Measurements from ENCODE around the gene BAK1.

Gene BAK1

GRCh38 chr6:33623895-33624381 lies 43.9 kb upstream of the BAK1 start:
- H3K14ac ChIP-seq (ENCODE audit: low read length in 2 of 2): no peak overlapping the region
- H2AFZ ChIP-seq (ENCODE audit: low read depth, low read length): no peak overlapping the region
- peak overlapping the region; percentile 51 for H2BK120ac ChIP-seq (ENCODE audit: low read depth, low read length)
- H3K4me2 ChIP-seq (ENCODE audit: low read length, poor library complexity, severe bottlenecking): no peak overlapping the region
- no peak overlapping the region for H3K27ac ChIP-seq (ENCODE audit: low read length, poor library complexity, severe bottlenecking)
- H2BK5ac ChIP-seq (ENCODE audit: low read depth, low read length, poor library complexity, severe bottlenecking): no peak overlapping the region
- no peak overlapping the region for H2AK5ac ChIP-seq (ENCODE audit: low read length, severe bottlenecking)
- 94% methylated on average over 6 of the region's 6 CpGs for WGBS
- H3K36me3 ChIP-seq (ENCODE audit: control insufficient read depth in 1 of 2, insufficient read depth in 2 of 2, low read depth in 1 of 2, low read length in 2 of 2): peaks cover 11 to 38% of the 10 kb centered on the region in 2 experiments
- no peak overlapping the region for H3K4ac ChIP-seq (ENCODE audit: low read depth in 1 of 2, low read length in 2 of 2)
- H3K23ac ChIP-seq (ENCODE audit: low read length in 2 of 2): no peak overlapping the region
- H3K4me3 ChIP-seq (ENCODE audit: insufficient read depth in 1 of 2, low read depth in 1 of 2, low read length in 2 of 2): peak overlapping the region in 1 of 2 experiments; percentile 93
- no peak overlapping the region for H3K18ac ChIP-seq (ENCODE audit: low read depth in 1 of 2, low read length in 2 of 2)
- peaks cover 36% of the 10 kb centered on the region for H3K79me1 ChIP-seq (replicated peaks; ENCODE audit: low read length, poor library complexity, severe bottlenecking)
- H3K4me1 ChIP-seq (ENCODE audit: control insufficient read depth, insufficient read depth, low read depth, low read length): peaks cover 28% of the 10 kb centered on the region
- H4K8ac ChIP-seq (ENCODE audit: low read length): no peak overlapping the region
- H2BK15ac ChIP-seq (ENCODE audit: low read depth, poor library complexity, severe bottlenecking): no peak overlapping the region
- H3K9ac ChIP-seq (ENCODE audit: low read length): peak overlapping the region; percentile 91
- H3K9me3 ChIP-seq (ENCODE audit: control insufficient read depth, low read length): no peaks in the 10 kb centered on the region
- DNase-seq: no peak
- H4K91ac ChIP-seq (ENCODE audit: low read length): no peak overlapping the region
- no peaks in the 10 kb centered on the region for H3K27me3 ChIP-seq (ENCODE audit: control insufficient read depth in 1 of 2, insufficient read depth in 1 of 2, low read length in 2 of 2)
- H2BK12ac ChIP-seq (ENCODE audit: low read length in 2 of 2): no peak overlapping the region

GRCh38 chr6:33622456-33623431 lies 42.7 kb upstream of the BAK1 start:
- H2BK15ac ChIP-seq (ENCODE audit: low read depth, poor library complexity, severe bottlenecking): peak overlapping the region; percentile 68
- H3K27ac ChIP-seq (ENCODE audit: low read length, poor library complexity, severe bottlenecking): no peak overlapping the region
- no peak overlapping the region for H3K4ac ChIP-seq (ENCODE audit: low read depth in 1 of 2, low read length in 2 of 2)
- H2AFZ ChIP-seq (ENCODE audit: low read depth, low read length): peak overlapping the region; percentile 6
- no peak overlapping the region for H2BK5ac ChIP-seq (ENCODE audit: low read depth, low read length, poor library complexity, severe bottlenecking)
- H2BK12ac ChIP-seq (ENCODE audit: low read length in 2 of 2): peak overlapping the region in 1 of 2 experiments; percentile 23
- peaks cover 26% of the 10 kb centered on the region for H3K79me1 ChIP-seq (replicated peaks; ENCODE audit: low read length, poor library complexity, severe bottlenecking)
- H3K36me3 ChIP-seq (ENCODE audit: control insufficient read depth in 1 of 2, insufficient read depth in 2 of 2, low read depth in 1 of 2, low read length in 2 of 2): peaks cover 11 to 38% of the 10 kb centered on the region in 2 experiments
- peak overlapping the region; percentile 54 for H4K91ac ChIP-seq (ENCODE audit: low read length)
- H3K14ac ChIP-seq (ENCODE audit: low read length in 2 of 2): no peak overlapping the region
- peak; percentile 52 for DNase-seq
- H3K4me1 ChIP-seq (ENCODE audit: control insufficient read depth, insufficient read depth, low read depth, low read length): peaks cover 23% of the 10 kb centered on the region
- no peak overlapping the region for H3K23ac ChIP-seq (ENCODE audit: low read length in 2 of 2)
- H3K4me3 ChIP-seq (ENCODE audit: insufficient read depth in 1 of 2, low read depth in 1 of 2, low read length in 2 of 2): peak overlapping the region in 1 of 2 experiments; percentile 93
- H3K18ac ChIP-seq (ENCODE audit: low read depth in 1 of 2, low read length in 2 of 2): no peak overlapping the region
- 76% methylated on average over 9 of the region's 12 CpGs for WGBS
- H2BK120ac ChIP-seq (ENCODE audit: low read depth, low read length): no peak overlapping the region
- H4K8ac ChIP-seq (ENCODE audit: low read length): peak overlapping the region; percentile 59
- no peaks in the 10 kb centered on the region for H3K27me3 ChIP-seq (ENCODE audit: control insufficient read depth in 1 of 2, insufficient read depth in 1 of 2, low read length in 2 of 2)
- H3K4me2 ChIP-seq (ENCODE audit: low read length, poor library complexity, severe bottlenecking): peak overlapping the region; percentile 97
- H3K9me3 ChIP-seq (ENCODE audit: control insufficient read depth, low read length): no peaks in the 10 kb centered on the region
- H3K9ac ChIP-seq (ENCODE audit: low read length): peak overlapping the region; percentile 91
- no peak overlapping the region for H2AK5ac ChIP-seq (ENCODE audit: low read length, severe bottlenecking)

GRCh38 chr6:33621711-33622388 lies 41.8 kb upstream of the BAK1 start:
- H3K4me2 ChIP-seq (ENCODE audit: low read length, poor library complexity, severe bottlenecking): peak overlapping the region; percentile 97
- WGBS: 8% methylated on average over 29 of the region's 39 CpGs
- H3K14ac ChIP-seq (ENCODE audit: low read length in 2 of 2): peak overlapping the region in 1 of 2 experiments; percentile 86
- H3K27me3 ChIP-seq (ENCODE audit: control insufficient read depth in 1 of 2, insufficient read depth in 1 of 2, low read length in 2 of 2): no peaks in the 10 kb centered on the region
- peak overlapping the region; percentile 15 to 29 for H2BK12ac ChIP-seq (ENCODE audit: low read length in 2 of 2)
- peak; percentile 28 for DNase-seq
- peaks cover 25% of the 10 kb centered on the region for H3K79me1 ChIP-seq (replicated peaks; ENCODE audit: low read length, poor library complexity, severe bottlenecking)
- H3K9me3 ChIP-seq (ENCODE audit: control insufficient read depth, low read length): no peaks in the 10 kb centered on the region
- H3K27ac ChIP-seq (ENCODE audit: low read length, poor library complexity, severe bottlenecking): no peak overlapping the region
- peak overlapping the region; percentile 70 for H2AFZ ChIP-seq (ENCODE audit: low read depth, low read length)
- H3K23ac ChIP-seq (ENCODE audit: low read length in 2 of 2): no peak overlapping the region
- peak overlapping the region; percentile 78 to 92 for H3K18ac ChIP-seq (ENCODE audit: low read depth in 1 of 2, low read length in 2 of 2)
- peak overlapping the region in 1 of 2 experiments; percentile 74 for H3K4ac ChIP-seq (ENCODE audit: low read depth in 1 of 2, low read length in 2 of 2)
- peak overlapping the region; percentile 74 to 93 for H3K4me3 ChIP-seq (ENCODE audit: insufficient read depth in 1 of 2, low read depth in 1 of 2, low read length in 2 of 2)
- peaks cover 23% of the 10 kb centered on the region for H3K4me1 ChIP-seq (ENCODE audit: control insufficient read depth, insufficient read depth, low read depth, low read length)
- peak overlapping the region; percentile 76 for H4K91ac ChIP-seq (ENCODE audit: low read length)
- H2AK5ac ChIP-seq (ENCODE audit: low read length, severe bottlenecking): no peak overlapping the region
- H2BK5ac ChIP-seq (ENCODE audit: low read depth, low read length, poor library complexity, severe bottlenecking): no peak overlapping the region
- peaks cover 11 to 29% of the 10 kb centered on the region in 2 experiments for H3K36me3 ChIP-seq (ENCODE audit: control insufficient read depth in 1 of 2, insufficient read depth in 2 of 2, low read depth in 1 of 2, low read length in 2 of 2)
- H2BK120ac ChIP-seq (ENCODE audit: low read depth, low read length): peak overlapping the region; percentile 54
- H3K9ac ChIP-seq (ENCODE audit: low read length): peak overlapping the region; percentile 91
- H2BK15ac ChIP-seq (ENCODE audit: low read depth, poor library complexity, severe bottlenecking): peak overlapping the region; percentile 71
- peak overlapping the region; percentile 92 for H4K8ac ChIP-seq (ENCODE audit: low read length)

Data from mesenchymal stem cell (in vitro differentiated cells and primary cell).